K562 (cell line): ENCODE results near the gene EXOC4. TPM values are rescaled to one million over a fixed set of nuclear protein-coding genes. Genes with fewer than 3 reads are reported as not detected.

ENCODE experiments used
- MLLT1 ChIP-seq, 2 experiments: fragments of 450-650 bp; IDR thresholded peaks; 2 replicates each; pipeline ENCODE4 v1.6.1; 2016
- RERE ChIP-seq: sonication (generic); formaldehyde crosslinking; IDR thresholded peaks from 2 replicates; pipeline ENCODE4 v1.8.0; 2023; ENCODE audit warnings: missing genetic modification reagents, mild to moderate bottlenecking, borderline replicate concordance
- ZNF165 ChIP-seq: fragments of 250-450 bp; sonication (Bioruptor Pico); IDR thresholded peaks from 2 replicates; pipeline ENCODE4 v1.4.0; 2020; ENCODE audit warnings: borderline replicate concordance
- polyA plus RNA-seq, 8 experiments: library from polyadenylated mRNA; depleted of rRNA in 4 of 8; stranded (reverse) in 5 of 8; unstranded in 3 of 8; fragments of >200 nt; fragmentation: Nextera tagmentation in 2 of 8; fragmentation: Illumina TruSeq in 1 of 8; extraction: Ambion mirVana in 2 of 8; extraction: Trizol in 1 of 8; gene quantifications; 2 replicates each; pipeline versions ENCODE4 v1.2.1 to v1.2.3, GENCODE V29; 2011 to 2014; ENCODE audit warnings: inconsistent platforms in 1 of 8, missing spikeins in 1 of 8
- total RNA-seq, 7 experiments: library from RNA; depleted of rRNA in 6 of 7; stranded (reverse); fragments of >200 nt in 6 of 7; fragmentation: Illumina TruSeq in 2 of 7; extraction: Trizol in 2 of 7; gene quantifications; 2 replicates each; pipeline versions ENCODE4 v1.2.1 to v1.2.3, GENCODE V29; 2011 to 2021; ENCODE audit warnings: low replicate concordance in 1 of 7

EXOC4 gene
- total and polyA plus RNA-seq, 9 of the 15 experiments (the other 6 are each of a cell fraction or from before 2014, with no cell fraction given) = 18.5 to 73.1 (median 46.6) TPM

GRCh38 chr7:133735222-133735621 is 482.3 kb downstream of the EXOC4 start (continued):
- no peak for TF ChIP-seq MLLT1 (IDR thresholded peaks at IDR 0.05)
- no peak for TF ChIP-seq ZNF165 (CRISPR knock-in tag)
- TF ChIP-seq RERE (CRISPR knock-in tag) = no peak
